GM12875 (cell line): ENCODE data around the gene C3orf20.

Source experiments
- H3K4me3 ChIP-seq: one replicate; pipeline ENCODE4 v1.5.1; 2011; ENCODE audit warnings: low read depth, low read length, control low read depth
- CTCF ChIP-seq: IDR thresholded peaks from 2 replicates; pipeline ENCODE4 v1.5.1; 2011; ENCODE audit warnings: low read depth, mild to moderate bottlenecking, control low read depth, inconsistent platforms, low read length, moderate library complexity, borderline replicate concordance; ENCODE audit not compliant: insufficient read depth

C3orf20 gene

GRCh38 chr3:14691719-14692118 lies 16.8 kb downstream of the C3orf20 start:
- no peak overlapping the region for H3K4me3 ChIP-seq
- TF ChIP-seq CTCF, result no peak

GRCh38 chr3:14698601-14699244 lies 23.8 kb downstream of the C3orf20 start:
- TF ChIP-seq CTCF, result no peak
- H3K4me3 ChIP-seq, result no peak overlapping the region

GRCh38 chr3:14699643-14700042 lies 24.7 kb downstream of the C3orf20 start:
- TF ChIP-seq CTCF, result no peak

GRCh38 chr3:14700891-14701290 lies 25.9 kb downstream of the C3orf20 start:
- H3K4me3 ChIP-seq, result no peak overlapping the region
- no peak for TF ChIP-seq CTCF

More at GRCh38 chr3:14699643-14700042, 24.7 kb downstream of the C3orf20 start:
- H3K4me3 ChIP-seq, result no peak overlapping the region

GRCh38 chr3:14701676-14702075 lies 26.7 kb downstream of the C3orf20 start:
- no peak for TF ChIP-seq CTCF
- H3K4me3 ChIP-seq, result no peak overlapping the region

GRCh38 chr3:14703128-14703750 lies 28.3 kb downstream of the C3orf20 start:
- no peak for TF ChIP-seq CTCF
- no peak overlapping the region for H3K4me3 ChIP-seq

- no peak overlapping the region for H3K4me3 ChIP-seq
- TF ChIP-seq CTCF, result no peak
These were observed 28.9 kb downstream of the C3orf20 start for GRCh38 chr3:14703791-14704190.
